Measurements from ENCODE around the gene GPR157. TPM values are rescaled to one million over a fixed set of nuclear protein-coding genes. Genes with fewer than 3 reads are reported as not detected.
"Not testable (repeated sequence)": the region's sequence is repeated elsewhere in the genome, so short reads cannot be mapped to it uniquely, and the experiment has no call there.

GPR157 gene
- total RNA-seq, 1 donor from 2014 or later: 0.76 TPM

- H3K9me3 Mint-ChIP-seq (ENCODE audit: unreplicated experiment): no peaks in the 10 kb centered on the region
- TF ChIP-seq CTCF (IDR thresholded peaks at IDR 0.05; ENCODE audit: partially characterized antibody, unreplicated experiment): no peak
- peaks cover 16% of the 10 kb centered on the region for H3K36me3 Mint-ChIP-seq (ENCODE audit: unreplicated experiment)
- DNase-seq: no peak
- no peak overlapping the region for H3K27ac Mint-ChIP-seq (ENCODE audit: unreplicated experiment)
- no peaks in the 10 kb centered on the region for H3K27me3 Mint-ChIP-seq (ENCODE audit: unreplicated experiment)
- no peaks in the 10 kb centered on the region for H3K4me1 Mint-ChIP-seq (ENCODE audit: low read depth, unreplicated experiment)
- H3K4me3 Mint-ChIP-seq (ENCODE audit: unreplicated experiment): no peak overlapping the region
Measured at GRCh38 chr1:9097947-9098705, 30.8 kb downstream of the GPR157 start.

- Mint-ChIP-seq H3K36me3 (ENCODE audit: unreplicated experiment) (peaks cover 16% of the 10 kb centered on the region), H3K4me1 (ENCODE audit: low read depth, unreplicated experiment) (no peaks in the 10 kb centered on the region), H3K4me3 (ENCODE audit: unreplicated experiment) (no peak overlapping the region), H3K27ac (ENCODE audit: unreplicated experiment) (no peak overlapping the region), H3K9me3 (ENCODE audit: unreplicated experiment) (no peaks in the 10 kb centered on the region), H3K27me3 (ENCODE audit: unreplicated experiment) (no peaks in the 10 kb centered on the region)
- no peak for DNase-seq
- TF ChIP-seq CTCF (IDR thresholded peaks at IDR 0.05; ENCODE audit: partially characterized antibody, unreplicated experiment): no peak
Measured at GRCh38 chr1:9095818-9096217, 33.1 kb downstream of the GPR157 start.

- not testable (repeated sequence) for H3K27me3 Mint-ChIP-seq (ENCODE audit: unreplicated experiment); H3K4me3 Mint-ChIP-seq (ENCODE audit: unreplicated experiment); H3K27ac Mint-ChIP-seq (ENCODE audit: unreplicated experiment); H3K9me3 Mint-ChIP-seq (ENCODE audit: unreplicated experiment); H3K4me1 Mint-ChIP-seq (ENCODE audit: low read depth, unreplicated experiment); DNase-seq
- peaks cover 17% of the 10 kb centered on the region for H3K36me3 Mint-ChIP-seq (ENCODE audit: unreplicated experiment)
Measured at GRCh38 chr1:9093996-9094595, 34.8 kb downstream of the GPR157 start.

DNA sequence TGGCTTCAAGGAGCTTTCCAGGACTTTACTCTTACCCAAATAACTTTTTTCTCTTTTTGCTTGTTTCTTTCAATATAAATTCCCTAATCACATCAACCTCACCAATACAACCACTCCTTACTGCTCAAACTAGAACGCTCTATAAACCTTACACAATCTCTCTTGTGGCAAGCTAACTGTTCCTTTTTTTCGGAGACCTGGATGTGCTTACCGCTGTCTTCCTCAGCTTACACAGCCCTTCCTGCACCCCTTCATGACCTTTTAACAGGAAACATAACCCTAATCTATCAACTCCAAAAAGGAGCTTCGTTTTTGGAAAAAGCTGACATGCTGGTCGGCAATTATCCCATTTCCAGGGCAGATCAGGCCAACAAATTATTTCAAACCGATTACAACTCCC is 35.3 kb downstream of the GPR157 start:
- Mint-ChIP-seq H3K4me1 (ENCODE audit: low read depth, unreplicated experiment) (no peaks in the 10 kb centered on the region), H3K4me3 (ENCODE audit: unreplicated experiment) (no peak overlapping the region), H3K27ac (ENCODE audit: unreplicated experiment) (no peak overlapping the region), H3K36me3 (ENCODE audit: unreplicated experiment) (peaks cover 23% of the 10 kb centered on the region), H3K9me3 (ENCODE audit: unreplicated experiment) (no peaks in the 10 kb centered on the region), H3K27me3 (ENCODE audit: unreplicated experiment) (no peaks in the 10 kb centered on the region)
- no peak for TF ChIP-seq CTCF (IDR thresholded peaks at IDR 0.05; ENCODE audit: partially characterized antibody, unreplicated experiment)
- no peak for DNase-seq

- H3K36me3 Mint-ChIP-seq (ENCODE audit: unreplicated experiment): peaks cover 21% of the 10 kb centered on the region
- H3K4me3 Mint-ChIP-seq (ENCODE audit: unreplicated experiment): no peak overlapping the region
Measured at GRCh38 chr1:9093091-9093490, 35.8 kb downstream of the GPR157 start.

More at GRCh38 chr1:9093091-9093490, 35.8 kb downstream of the GPR157 start:
- H3K27ac Mint-ChIP-seq (ENCODE audit: unreplicated experiment): no peak overlapping the region
- H3K27me3 Mint-ChIP-seq (ENCODE audit: unreplicated experiment): no peaks in the 10 kb centered on the region
- DNase-seq: no peak
- H3K9me3 Mint-ChIP-seq (ENCODE audit: unreplicated experiment): no peaks in the 10 kb centered on the region
- no peaks in the 10 kb centered on the region for H3K4me1 Mint-ChIP-seq (ENCODE audit: low read depth, unreplicated experiment)
- no peak for TF ChIP-seq CTCF (IDR thresholded peaks at IDR 0.05; ENCODE audit: partially characterized antibody, unreplicated experiment)
